Measurements from ENCODE around the gene AGMAT. TPM values are rescaled to one million over a fixed set of nuclear protein-coding genes. Genes with fewer than 3 reads are reported as not detected.

Gene AGMAT
- total and polyA plus RNA-seq, 2 of the 13 experiments (the other 11 are each of a cell fraction or from before 2014, with no cell fraction given): 59.1 to 174 TPM

- TF ChIP-seq ZNF572 (CRISPR knock-in tag; IDR thresholded peaks at IDR 0.05): no peak
- no peak; the same call in 1 of the 2 replicates for TF ChIP-seq SKIL (CRISPR knock-in tag; IDR thresholded peaks at IDR 0.05; ENCODE audit: borderline replicate concordance)
- no peak for TF ChIP-seq MTF2 (CRISPR knock-in tag; IDR thresholded peaks at IDR 0.05; ENCODE audit: borderline replicate concordance)
- TF ChIP-seq ESRRA (CRISPR knock-in tag; IDR thresholded peaks at IDR 0.05; ENCODE audit: low read depth): no peak
- TF ChIP-seq TARDBP (CRISPR knock-in tag; IDR thresholded peaks at IDR 0.05): no peak; the same call in 1 of the 2 replicates
- no peak for TF ChIP-seq SUZ12 (IDR thresholded peaks at IDR 0.05; ENCODE audit: low read depth, low read length)
- TF ChIP-seq FOXM1 (CRISPR knock-in tag; IDR thresholded peaks at IDR 0.05): no peak
- no peak for TF ChIP-seq ZSCAN25 (CRISPR knock-in tag; IDR thresholded peaks at IDR 0.05)
- no peak for TF ChIP-seq HNRNPL (IDR thresholded peaks at IDR 0.05; ENCODE audit: low read depth, low read length)
- TF ChIP-seq ZNF205 (CRISPR knock-in tag; IDR thresholded peaks at IDR 0.05): no peak
- TF ChIP-seq GFI1 (CRISPR knock-in tag; IDR thresholded peaks at IDR 0.05; ENCODE audit: borderline replicate concordance): no peak
- TF ChIP-seq MIER2 (CRISPR knock-in tag; IDR thresholded peaks at IDR 0.05): no peak
- no peak for TF ChIP-seq ZSCAN30 (CRISPR knock-in tag; IDR thresholded peaks at IDR 0.05)
- TF ChIP-seq HMG20B (CRISPR knock-in tag; conservative IDR thresholded peaks at IDR 0.05): no peak
- no peak for TF ChIP-seq SETDB1 (CRISPR knock-in tag; IDR thresholded peaks at IDR 0.05; ENCODE audit: borderline replicate concordance)
- no peak for TF ChIP-seq NFYB (CRISPR knock-in tag; IDR thresholded peaks at IDR 0.05)
- TF ChIP-seq CSRNP2 (CRISPR knock-in tag; conservative IDR thresholded peaks at IDR 0.05; ENCODE audit: low read depth): no peak
- no peak for TF ChIP-seq ZNF441 (CRISPR knock-in tag; IDR thresholded peaks at IDR 0.05; ENCODE audit: borderline replicate concordance)
- no peak; the same call in 1 of the 2 replicates for TF ChIP-seq HNF1A (IDR thresholded peaks at IDR 0.05; ENCODE audit: low read depth)
- no peak for TF ChIP-seq HNF1A (CRISPR knock-in tag; IDR thresholded peaks at IDR 0.05; ENCODE audit: borderline replicate concordance)
- TF ChIP-seq ZNF704 (CRISPR knock-in tag; IDR thresholded peaks at IDR 0.05; ENCODE audit: borderline replicate concordance): no peak
- no peak for TF ChIP-seq PAX8 (CRISPR knock-in tag; IDR thresholded peaks at IDR 0.05; ENCODE audit: borderline replicate concordance)
Observed at GRCh38 chr1:15524283-15525049, 60.4 kb downstream of the AGMAT start (continued).
